GM10266 (cell line): ENCODE data around the gene PLD5.
"Not testable (repeated sequence)": the region's sequence is repeated elsewhere in the genome, so short reads cannot be mapped to it uniquely, and the experiment has no call there.

Source experiments
- DNase-seq: peaks from one replicate; pipeline ENCODE4 v3.0.0; 2012; ENCODE audit errors: extremely low spot score
- CTCF ChIP-seq: IDR thresholded peaks from 2 replicates; pipeline ENCODE4 v1.5.1; 2012; ENCODE audit warnings: mild to moderate bottlenecking, low read depth; ENCODE audit not compliant: control insufficient read depth, insufficient read depth; ENCODE audit errors: missing control alignments

Gene PLD5

GRCh38 chr1:242402956-242403355 lies 121.5 kb downstream of the PLD5 start:
- DNase-seq = no peak
- no peak for TF ChIP-seq CTCF

- no peak for DNase-seq
- TF ChIP-seq CTCF = no peak
Observed at GRCh38 chr1:242401937-242402336, 122.6 kb downstream of the PLD5 start.

- no peak for DNase-seq
- no peak for TF ChIP-seq CTCF
Observed at GRCh38 chr1:242398351-242398750, 126.1 kb downstream of the PLD5 start.

GRCh38 chr1:242391896-242392295 lies 132.6 kb downstream of the PLD5 start:
- no peak for DNase-seq
- TF ChIP-seq CTCF = no peak

- not testable (repeated sequence) for DNase-seq
Observed at GRCh38 chr1:242376121-242376520, 148.4 kb downstream of the PLD5 start.

GRCh38 chr1:242350446-242350845 lies 174.1 kb downstream of the PLD5 start:
- not testable (repeated sequence) for DNase-seq

- DNase-seq = no peak
- TF ChIP-seq CTCF = no peak
Observed at GRCh38 chr1:242349636-242350035, 174.9 kb downstream of the PLD5 start.

GRCh38 chr1:242330865-242331264 lies 193.6 kb downstream of the PLD5 start:
- DNase-seq = not testable (repeated sequence)

- not testable (repeated sequence) for DNase-seq
Observed at GRCh38 chr1:242327381-242327780, 197.1 kb downstream of the PLD5 start.

GRCh38 chr1:242321981-242322380 lies 202.5 kb downstream of the PLD5 start:
- DNase-seq = not testable (repeated sequence)

GRCh38 chr1:242318140-242318539 lies 206.4 kb downstream of the PLD5 start:
- no peak for DNase-seq
- no peak for TF ChIP-seq CTCF

- not testable (repeated sequence) for DNase-seq
Observed at GRCh38 chr1:242314865-242315264, 209.6 kb downstream of the PLD5 start.

GRCh38 chr1:242314085-242314649 lies 210.3 kb downstream of the PLD5 start:
- DNase-seq = not testable (repeated sequence)

- DNase-seq = not testable (repeated sequence)
Observed at GRCh38 chr1:242308681-242309080, 215.8 kb downstream of the PLD5 start.
